Right lobe of liver (tissue), 4 donors: ENCODE measurements around the gene RDH11.

Experiments used
- CTCF ChIP-seq, 4 donors: fragments of 200-600 bp in 3 of 4; fragments of 450-650 bp in 1 of 4; IDR thresholded peaks; one replicate each; pipeline versions ENCODE4 v1.5.1 to v1.8.0; 2016 to 2022; ENCODE audit warnings: antibody characterized with exemption in 4 of 4, mild to moderate bottlenecking in 2 of 4
- POLR2A ChIP-seq: fragments of 450-650 bp; IDR thresholded peaks from one replicate; pipeline ENCODE4 v1.6.1; 2017; ENCODE audit warnings: antibody characterized with exemption, mild to moderate bottlenecking
- donor health status: DM: no; HTN: no; CAD: no.
- donor health status: DM: no; HTN: no; CAD: no.
- donor health status: DM: no; HTN: yes; CAD: no.

- TF ChIP-seq CTCF (IDR thresholded peaks at IDR 0.05) (no peak), POLR2A (peak; percentile 58)
Measured at GRCh38 chr14:67694791-67695393, 672 bp downstream of the RDH11 start.
